T47D (cell line): ENCODE results near the gene FAM20A.

ENCODE experiments used
- DNase-seq, 2 experiments: peaks; one replicate each; pipeline versions ENCODE4 v3.0.0 to v3.0.0-alpha.2; 2011 to 2012; ENCODE audit warnings: low read depth in 1 of 2, low spot score in 1 of 2
- JUND ChIP-seq: IDR thresholded peaks from 2 replicates; pipeline ENCODE4 v1.6.1; 2012; ENCODE audit warnings: low read depth
- in situ Hi-C: cut with HindIII; loops from 2 replicates; pipeline ENCODE4 v1.10.0; 2016; ENCODE audit warnings: low sequenced_read_pairs, low pct_unique_long_range_greater_than_20kb

The FAM20A gene

DNA sequence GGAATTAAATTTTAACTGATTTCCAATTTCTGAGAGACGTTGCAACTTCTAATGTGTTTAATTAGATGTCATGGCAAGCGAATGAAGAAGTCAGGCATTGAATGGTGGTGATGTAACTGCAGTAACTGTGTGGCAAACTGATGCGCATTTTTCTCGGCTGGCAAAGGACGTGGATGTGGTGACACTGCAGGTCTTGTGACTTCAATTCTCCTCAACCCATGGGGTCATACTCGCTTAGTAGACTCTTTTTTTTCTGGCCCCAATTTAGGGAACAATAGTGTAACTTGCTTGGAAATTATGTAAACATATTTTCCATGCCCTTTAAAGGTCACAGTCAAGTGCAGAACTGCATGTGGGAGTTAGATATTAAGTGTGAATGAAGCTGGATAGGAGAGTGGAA is 1.9 kb upstream of the FAM20A start:
- in situ Hi-C loops = no loop called here
- no peak for TF ChIP-seq JUND
- DNase-seq = no peak

DNA sequence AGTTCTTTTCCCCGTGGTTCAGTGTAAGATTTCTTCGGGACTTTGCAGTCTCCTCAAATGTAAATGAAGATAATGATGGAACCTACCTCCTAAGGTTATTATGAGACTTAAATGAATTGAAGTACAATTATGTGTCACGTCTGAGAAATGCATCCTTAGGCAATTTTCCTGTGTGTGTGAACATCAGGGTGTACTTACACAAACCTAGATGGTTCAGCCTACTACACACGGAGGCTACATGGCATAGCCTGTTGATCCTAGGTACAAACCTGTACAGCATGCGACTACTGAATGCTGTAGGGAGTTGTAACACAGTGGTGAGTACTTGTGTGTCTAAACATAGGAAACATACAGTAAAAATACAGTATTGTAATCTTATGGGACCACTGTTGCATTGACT is 1.1 kb upstream of the FAM20A start:
- no peak for TF ChIP-seq JUND
- in situ Hi-C loops = no loop called here
- no peak for DNase-seq

DNA sequence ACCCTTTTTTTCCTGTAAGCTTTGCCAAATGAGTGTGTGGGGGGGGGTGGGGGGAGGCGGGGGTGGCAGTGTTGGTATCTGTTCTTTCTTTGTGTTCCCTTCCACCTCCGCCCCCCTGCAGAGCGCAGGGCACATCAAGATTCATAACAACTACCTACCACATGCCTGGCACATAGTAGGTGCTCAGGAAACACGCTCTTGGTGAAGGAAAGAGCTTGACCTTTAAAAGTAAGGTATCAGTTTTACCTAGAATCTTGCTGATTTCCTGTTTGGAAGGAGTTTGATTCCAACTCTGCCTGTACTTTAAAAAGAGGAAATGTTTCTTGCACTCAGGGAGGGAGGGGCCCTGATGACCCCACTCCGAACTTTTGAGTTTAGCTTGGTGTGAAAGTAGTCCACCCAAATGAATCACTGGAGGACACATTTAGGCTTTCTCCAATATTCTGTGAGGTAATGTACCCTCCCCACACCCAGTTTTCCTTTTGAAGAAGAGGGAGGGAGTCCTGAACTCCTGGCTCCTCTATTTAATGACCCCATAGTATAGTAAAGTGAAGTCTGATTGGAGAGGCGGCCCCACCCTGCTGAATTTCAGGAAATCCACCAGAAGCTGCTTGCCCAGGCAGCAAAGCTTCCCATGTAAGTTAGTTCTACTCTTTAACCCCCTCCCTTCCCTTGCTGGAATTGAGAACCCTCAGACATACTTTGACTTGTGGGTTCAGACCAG is 560 bp upstream of the FAM20A start:
- in situ Hi-C loops = no loop called here
- DNase-seq = no peak
- no peak for TF ChIP-seq JUND

DNA sequence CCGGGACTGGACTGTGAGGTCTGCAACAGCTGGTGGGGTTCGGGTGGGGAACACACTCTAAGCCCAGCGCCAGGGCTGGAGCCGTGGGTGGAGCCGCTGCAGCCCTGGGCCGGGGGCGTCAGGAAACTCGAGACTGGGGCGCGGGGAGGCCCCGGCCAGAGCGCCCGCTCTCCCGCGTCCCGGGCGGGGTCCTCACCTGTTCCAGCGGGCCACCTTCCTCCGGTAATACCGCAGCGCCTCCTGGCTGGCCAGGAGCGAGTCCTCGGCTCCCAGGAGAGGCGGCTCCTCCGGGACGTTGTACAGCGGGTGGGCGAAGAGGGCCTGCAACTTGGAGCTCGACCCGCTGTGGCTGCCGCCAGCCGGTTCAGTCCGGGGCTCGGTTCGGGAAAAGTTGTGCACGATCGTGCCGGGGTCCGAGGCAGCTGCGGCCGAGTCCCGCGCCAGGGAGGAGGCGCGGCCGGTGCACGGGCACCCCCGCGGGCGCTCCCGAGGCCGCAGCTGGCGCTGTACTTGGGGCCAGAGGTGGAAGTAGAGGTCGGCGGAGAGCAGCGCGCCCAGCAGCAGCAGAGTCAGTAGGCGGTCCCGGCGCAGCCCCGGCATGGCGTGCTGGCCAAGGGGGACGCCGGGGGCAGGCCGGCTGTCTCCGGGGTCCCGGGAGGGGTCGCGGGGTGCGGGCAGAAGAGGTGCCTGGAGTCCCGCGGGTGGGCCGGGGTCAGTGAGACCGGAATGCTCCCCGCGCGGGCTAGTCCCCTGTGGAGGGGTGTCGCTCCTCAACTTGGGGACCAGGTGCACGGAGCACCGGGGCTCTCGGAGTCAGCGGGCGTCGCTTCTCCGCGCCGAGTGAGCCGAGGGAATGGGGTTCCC is 868 bp downstream of the FAM20A start:
- no peak for TF ChIP-seq JUND
- in situ Hi-C loops = no loop called here
- no peak for DNase-seq

DNA sequence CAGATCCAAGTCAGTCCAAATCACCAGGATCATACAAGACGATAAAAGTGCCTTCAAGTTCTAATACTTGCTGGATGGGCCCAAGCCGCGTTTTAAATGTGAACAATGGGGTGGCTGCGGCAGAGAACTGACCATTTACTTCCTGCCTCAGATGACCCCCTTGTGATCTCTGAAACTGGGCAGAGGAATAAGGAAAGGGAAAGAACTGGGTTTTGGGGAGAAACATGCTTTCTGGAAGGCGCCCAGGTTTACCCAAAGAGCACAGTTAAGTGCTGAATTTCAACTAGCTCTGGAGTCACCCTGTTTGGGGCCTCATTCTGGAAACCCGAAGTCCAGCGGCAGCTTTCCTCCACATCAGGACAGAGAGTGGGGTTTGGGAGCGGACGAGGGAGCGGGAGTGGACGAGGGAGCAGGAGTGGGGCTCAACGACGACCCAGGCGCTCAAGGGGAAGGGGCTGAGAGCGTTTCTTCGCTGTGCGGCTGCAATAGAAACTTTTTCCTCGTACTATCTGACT is 1.6 kb downstream of the FAM20A start:
- in situ Hi-C loops = no loop called here

DNA sequence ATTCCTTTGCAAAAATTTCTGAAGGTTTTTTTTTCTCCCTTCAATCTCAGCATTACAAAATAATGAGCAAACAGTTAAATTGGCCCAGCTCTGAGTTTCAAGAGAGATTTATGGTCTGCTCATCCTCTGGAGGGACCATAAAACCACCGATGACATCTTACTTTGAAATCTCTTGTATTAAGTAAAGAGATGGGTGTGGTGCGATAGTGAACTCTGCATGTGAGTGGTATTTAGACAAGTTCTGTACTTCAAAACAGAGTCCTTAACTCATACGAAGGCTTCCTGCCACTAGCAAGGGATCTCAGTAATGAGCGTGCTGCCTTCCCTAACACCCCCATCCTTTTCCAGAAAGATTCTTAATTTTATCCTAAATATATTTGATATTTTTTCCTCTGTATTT is 2.1 kb downstream of the FAM20A start:
- no peak for DNase-seq
- TF ChIP-seq JUND = no peak

More for the DNA sequence above, 1.6 kb downstream of the FAM20A start:
- no peak for DNase-seq
- TF ChIP-seq JUND = no peak

DNA sequence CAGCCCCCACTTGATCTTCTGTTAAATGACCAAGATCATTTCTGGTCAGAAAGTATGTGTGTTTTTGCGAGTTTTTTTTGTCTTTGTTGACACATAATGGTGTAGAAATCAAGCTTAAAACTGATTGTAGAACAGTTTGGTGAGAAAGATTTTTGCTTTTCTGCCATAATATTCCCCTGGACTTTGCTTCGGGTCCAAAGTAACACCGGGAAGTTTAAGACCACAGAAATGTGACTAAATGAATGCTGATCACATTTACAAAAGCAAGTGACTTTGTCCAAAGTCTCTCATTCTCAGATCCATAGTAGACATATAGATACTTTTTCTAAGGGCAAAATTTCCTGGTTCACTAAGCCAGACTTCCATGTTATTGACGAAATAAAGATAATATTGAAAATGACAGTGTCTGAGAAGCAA is 2.6 kb downstream of the FAM20A start:
- DNase-seq = no peak
- in situ Hi-C loops = no loop called here
- no peak for TF ChIP-seq JUND

More for the DNA sequence above, 2.1 kb downstream of the FAM20A start:
- in situ Hi-C loops = no loop called here

DNA sequence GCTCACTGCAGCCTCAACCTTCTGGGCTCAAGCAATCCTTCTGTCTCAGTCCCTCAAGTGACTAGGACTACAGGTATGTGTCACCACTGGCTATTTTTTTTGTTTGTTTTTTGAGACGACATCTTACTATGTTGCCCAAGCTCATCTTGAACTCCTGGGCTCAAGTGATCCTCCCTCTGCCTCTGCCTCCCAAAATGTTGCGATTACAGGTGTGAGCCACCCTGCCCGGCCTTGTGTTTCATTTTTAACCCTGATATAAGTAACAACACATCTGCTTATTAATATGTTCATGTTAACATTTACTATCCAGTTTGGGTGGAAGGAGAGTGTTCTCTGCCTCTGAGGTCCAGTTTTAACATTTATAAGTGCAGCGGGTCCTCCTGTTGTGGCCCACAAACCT is 3.1 kb downstream of the FAM20A start:
- in situ Hi-C loops = no loop called here
- DNase-seq = no peak
- TF ChIP-seq JUND = no peak

DNA sequence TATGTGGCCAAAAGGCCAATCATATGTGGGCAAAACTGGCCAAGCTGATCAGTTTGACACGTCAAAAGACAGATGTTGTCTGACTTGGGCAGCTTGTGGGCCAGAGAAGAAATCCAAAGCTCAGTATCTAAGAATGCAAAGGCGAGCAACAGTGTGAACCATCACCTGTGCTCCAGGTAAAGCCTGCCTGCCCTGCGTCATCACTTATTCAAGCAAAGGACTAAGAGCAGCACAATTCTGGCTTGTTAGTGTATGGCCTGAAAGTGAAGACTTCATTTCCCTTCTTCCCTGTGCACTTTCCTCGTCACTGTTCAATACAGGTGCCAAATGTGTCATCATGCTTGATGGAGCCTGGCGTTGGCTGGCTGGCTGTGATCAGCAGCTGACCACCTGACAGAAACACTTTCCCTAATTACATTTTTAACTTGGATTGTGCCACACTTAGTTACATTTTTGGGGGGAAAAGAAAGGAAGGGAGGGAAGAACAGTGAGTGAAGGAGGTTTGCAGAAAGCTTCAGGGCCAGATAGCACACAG is 4.7 kb downstream of the FAM20A start:
- no peak for DNase-seq
- in situ Hi-C loops = no loop called here
- no peak for TF ChIP-seq JUND

DNA sequence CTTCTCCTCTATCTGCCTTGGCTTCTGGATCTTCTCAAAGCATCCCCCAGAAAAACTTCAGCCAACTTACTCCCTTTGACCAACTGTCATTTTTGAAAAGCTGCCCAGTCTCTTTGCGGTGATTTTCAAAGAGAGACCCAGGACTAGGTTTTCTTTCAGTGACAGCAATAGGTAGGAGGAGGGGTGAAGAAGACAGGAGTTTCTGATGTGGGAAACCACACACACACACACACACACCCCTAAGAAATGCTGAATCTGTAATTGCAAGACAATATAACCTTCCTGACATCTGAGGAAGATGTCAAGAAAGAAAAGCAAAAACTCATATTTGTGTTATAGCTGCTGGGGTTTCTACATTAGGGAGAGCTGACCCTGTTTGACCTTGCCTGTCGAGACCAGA is 5.2 kb downstream of the FAM20A start:
- in situ Hi-C loops = no loop called here
- no peak for TF ChIP-seq JUND
- no peak for DNase-seq

DNA sequence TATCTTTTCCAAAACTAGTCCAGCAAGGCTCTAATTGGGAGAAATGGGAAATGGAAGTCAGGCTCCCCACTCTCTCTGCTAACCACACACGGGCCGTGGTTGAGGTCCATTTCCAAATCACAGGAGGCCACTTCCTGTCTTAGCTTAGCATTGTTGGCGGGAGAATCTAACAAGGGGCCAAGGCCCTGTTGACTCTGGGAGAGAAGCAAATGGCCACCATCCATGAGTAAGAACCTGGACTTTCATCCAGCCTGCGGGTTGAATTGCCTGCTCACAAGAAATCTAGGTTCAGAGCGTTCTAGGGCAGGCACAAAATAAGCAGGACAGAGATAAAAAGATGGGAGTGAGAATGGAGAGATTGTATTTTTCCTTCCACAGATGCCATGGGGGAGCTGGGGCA is 5.7 kb downstream of the FAM20A start:
- in situ Hi-C loops = no loop called here
- DNase-seq = no peak
- no peak for TF ChIP-seq JUND

DNA sequence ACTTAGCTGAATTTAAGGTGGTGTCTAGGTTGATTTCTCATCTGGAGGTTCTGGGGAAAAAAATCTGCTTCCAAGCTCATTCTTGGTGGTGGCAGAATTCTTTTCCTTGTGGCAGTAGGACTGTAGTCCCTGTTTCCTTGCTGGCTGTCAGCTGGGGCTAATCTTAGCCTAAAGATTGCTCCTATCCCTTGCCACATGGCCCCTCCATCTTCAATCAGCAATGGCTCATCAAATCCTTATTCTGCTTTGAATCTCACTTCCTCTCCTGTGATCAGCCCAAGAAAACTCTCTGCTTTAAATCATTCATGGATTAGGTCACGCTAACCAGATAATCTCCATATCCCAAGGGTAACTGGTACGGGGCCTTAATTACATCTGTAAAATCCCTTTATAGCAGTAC is 6.6 kb downstream of the FAM20A start:
- DNase-seq = no peak
- in situ Hi-C loops = no loop called here
- no peak for TF ChIP-seq JUND
